Measurements from ENCODE around the gene SYT15.
A peak's percentile ranks its signal among the peaks of the same experiment; 100 is the strongest.

Gene SYT15

DNA sequence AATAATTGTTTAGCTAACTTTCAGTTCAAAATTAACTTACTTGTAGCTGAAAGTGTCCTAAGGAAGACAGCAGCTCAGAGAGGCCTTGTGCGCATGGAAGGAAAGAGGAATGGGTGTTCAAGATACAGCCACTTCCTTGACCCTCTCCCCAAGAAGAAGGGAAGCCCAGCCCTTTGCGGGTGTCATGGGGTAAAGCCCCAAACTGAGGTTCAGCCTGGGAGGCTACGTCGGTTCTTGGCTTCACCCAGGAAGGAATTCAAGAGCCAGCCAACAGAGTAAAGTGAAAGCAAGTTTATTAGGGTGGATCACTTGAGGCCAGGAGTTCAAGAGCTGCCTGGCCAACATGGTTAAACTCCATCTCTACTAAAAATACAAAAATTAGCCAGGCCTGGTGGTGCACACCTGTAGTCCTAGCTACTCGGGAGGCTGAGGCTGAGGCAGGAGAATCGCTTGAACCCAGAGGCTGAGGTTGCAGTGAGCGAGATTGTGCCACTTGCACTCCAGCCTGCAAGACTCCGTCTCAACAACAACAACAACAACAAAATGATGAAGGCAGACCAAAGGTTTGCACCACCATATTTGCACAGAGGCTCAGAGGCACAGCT, 38.4 kb upstream of the SYT15 start:
- ChIA-PET CTCF (interaction anchor here (1.5 kb wide), 1 partner anchor 8 kb away, joined by 3 read pairs; no protein-coding TSS in a partner anchor), POLR2A (no interaction called here)
- no peaks in the 10 kb centered on the region for H3K4me1 ChIP-seq (ENCODE audit: control insufficient read depth, insufficient read depth, low read length)
- H3K4me3 ChIP-seq (ENCODE audit: low read depth, low read length): no peak overlapping the region
- H3K27ac ChIP-seq (ENCODE audit: extremely low read depth, low read depth, low read length): no peak overlapping the region
- TF ChIP-seq ZNF585B (tag by site-specific recombination; IDR thresholded peaks at IDR 0.05) (0 out of 2 replicates have a peak, but pooled peaks have one; percentile 4), KLF9 (tag by site-specific recombination; IDR thresholded peaks at IDR 0.05; ENCODE audit: low read depth) (no peak)
- no peaks in the 10 kb centered on the region for H3K36me3 ChIP-seq (ENCODE audit: control insufficient read depth in 2 of 2, insufficient read depth in 1 of 2, low read length in 2 of 2)
- no peaks in the 10 kb centered on the region for H3K9me3 ChIP-seq (ENCODE audit: control insufficient read depth, insufficient read depth, low read depth, low read length)

DNA sequence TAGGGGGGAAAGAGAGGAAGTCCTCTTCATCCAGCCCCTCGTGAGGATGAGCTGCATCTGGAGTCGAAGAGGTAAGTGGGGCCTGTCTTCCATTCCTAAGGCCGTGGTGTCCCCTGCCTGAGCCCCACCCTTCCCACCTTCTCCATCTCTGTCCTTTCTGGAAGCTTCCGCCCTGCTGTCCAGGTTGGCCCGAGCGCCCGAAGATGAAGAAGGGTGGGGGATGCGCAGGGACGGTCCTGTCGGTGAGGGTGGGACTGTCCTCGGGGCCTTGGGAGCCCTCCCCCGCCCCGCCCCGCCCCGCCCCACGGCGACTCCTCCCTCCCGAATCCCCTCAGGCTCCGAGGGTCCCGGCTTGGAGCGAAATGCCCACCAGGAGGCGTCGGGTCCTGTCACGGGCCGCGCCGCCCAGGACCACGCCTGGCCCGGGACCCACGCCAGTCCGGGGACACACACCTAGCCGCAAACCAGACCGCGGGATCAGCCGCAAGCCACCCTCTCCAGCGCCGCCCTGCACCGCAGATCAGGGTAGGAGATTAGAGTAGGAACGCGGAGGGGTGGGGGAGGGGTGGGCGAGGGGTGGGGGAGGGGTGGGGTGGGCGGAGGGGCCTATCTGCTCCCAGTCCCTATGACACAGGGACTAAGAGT, 37.8 kb upstream of the SYT15 start:
- Histone ChIP-seq H3K36me3 (ENCODE audit: control insufficient read depth in 2 of 2, insufficient read depth in 1 of 2, low read length in 2 of 2) (no peaks in the 10 kb centered on the region), H3K4me1 (ENCODE audit: control insufficient read depth, insufficient read depth, low read length) (no peaks in the 10 kb centered on the region), H3K9me3 (ENCODE audit: control insufficient read depth, insufficient read depth, low read depth, low read length) (no peaks in the 10 kb centered on the region), H3K4me3 (ENCODE audit: low read depth, low read length) (no peak overlapping the region), H3K27ac (ENCODE audit: extremely low read depth, low read depth, low read length) (no peak overlapping the region)
- TF ChIP-seq ZNF549 (tag by site-specific recombination; IDR thresholded peaks at IDR 0.05) (no peak), KLF8 (tag by site-specific recombination; IDR thresholded peaks at IDR 0.05) (peak; percentile 53; the same call in 1 of the 2 replicates), SETDB1 (IDR thresholded peaks at IDR 0.05; ENCODE audit: insufficient read length, low read length) (no peak), SCRT2 (tag by site-specific recombination; IDR thresholded peaks at IDR 0.05) (no peak), ZNF792 (tag by site-specific recombination; IDR thresholded peaks at IDR 0.05) (no peak), ZNF510 (tag by site-specific recombination; IDR thresholded peaks at IDR 0.05; ENCODE audit: insufficient replicate concordance) (no peak), ZNF747 (tag by site-specific recombination; IDR thresholded peaks at IDR 0.05) (no peak), KLF9 (tag by site-specific recombination; IDR thresholded peaks at IDR 0.05; ENCODE audit: low read depth) (no peak), KLF1 (tag by site-specific recombination; IDR thresholded peaks at IDR 0.05) (peak; percentile 58)
- TF ChIP-seq, protein P1, sequence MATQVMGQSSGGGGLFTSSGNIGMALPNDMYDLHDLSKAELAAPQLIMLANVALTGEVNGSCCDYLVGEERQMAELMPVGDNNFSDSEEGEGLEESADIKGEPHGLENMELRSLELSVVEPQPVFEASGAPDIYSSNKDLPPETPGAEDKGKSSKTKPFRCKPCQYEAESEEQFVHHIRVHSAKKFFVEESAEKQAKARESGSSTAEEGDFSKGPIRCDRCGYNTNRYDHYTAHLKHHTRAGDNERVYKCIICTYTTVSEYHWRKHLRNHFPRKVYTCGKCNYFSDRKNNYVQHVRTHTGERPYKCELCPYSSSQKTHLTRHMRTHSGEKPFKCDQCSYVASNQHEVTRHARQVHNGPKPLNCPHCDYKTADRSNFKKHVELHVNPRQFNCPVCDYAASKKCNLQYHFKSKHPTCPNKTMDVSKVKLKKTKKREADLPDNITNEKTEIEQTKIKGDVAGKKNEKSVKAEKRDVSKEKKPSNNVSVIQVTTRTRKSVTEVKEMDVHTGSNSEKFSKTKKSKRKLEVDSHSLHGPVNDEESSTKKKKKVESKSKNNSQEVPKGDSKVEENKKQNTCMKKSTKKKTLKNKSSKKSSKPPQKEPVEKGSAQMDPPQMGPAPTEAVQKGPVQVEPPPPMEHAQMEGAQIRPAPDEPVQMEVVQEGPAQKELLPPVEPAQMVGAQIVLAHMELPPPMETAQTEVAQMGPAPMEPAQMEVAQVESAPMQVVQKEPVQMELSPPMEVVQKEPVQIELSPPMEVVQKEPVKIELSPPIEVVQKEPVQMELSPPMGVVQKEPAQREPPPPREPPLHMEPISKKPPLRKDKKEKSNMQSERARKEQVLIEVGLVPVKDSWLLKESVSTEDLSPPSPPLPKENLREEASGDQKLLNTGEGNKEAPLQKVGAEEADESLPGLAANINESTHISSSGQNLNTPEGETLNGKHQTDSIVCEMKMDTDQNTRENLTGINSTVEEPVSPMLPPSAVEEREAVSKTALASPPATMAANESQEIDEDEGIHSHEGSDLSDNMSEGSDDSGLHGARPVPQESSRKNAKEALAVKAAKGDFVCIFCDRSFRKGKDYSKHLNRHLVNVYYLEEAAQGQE (tag by site-specific recombination; IDR thresholded peaks at IDR 0.05): no peak
- ChIA-PET CTCF (no interaction called here), POLR2A (no interaction called here)

GRCh38 chr10:46541735-46542566, 37.0 kb upstream of the SYT15 start:
- Histone ChIP-seq H3K4me3 (ENCODE audit: low read depth, low read length) (no peak overlapping the region), H3K9me3 (ENCODE audit: control insufficient read depth, insufficient read depth, low read depth, low read length) (no peaks in the 10 kb centered on the region), H3K27ac (ENCODE audit: extremely low read depth, low read depth, low read length) (no peak overlapping the region), H3K4me1 (ENCODE audit: control insufficient read depth, insufficient read depth, low read length) (no peaks in the 10 kb centered on the region), H3K36me3 (ENCODE audit: control insufficient read depth in 2 of 2, insufficient read depth in 1 of 2, low read length in 2 of 2) (no peaks in the 10 kb centered on the region)
- POLR2A ChIA-PET: no interaction called here
- CTCF ChIA-PET: no interaction called here
- no peak for TF ChIP-seq PRDM1 (tag by site-specific recombination; IDR thresholded peaks at IDR 0.05)
- no peak for TF ChIP-seq ZNF132 (tag by site-specific recombination; IDR thresholded peaks at IDR 0.05; ENCODE audit: borderline replicate concordance)
- no peak for TF ChIP-seq ZBTB11 (tag by site-specific recombination; conservative IDR thresholded peaks at IDR 0.05; ENCODE audit: low read depth)
- TF ChIP-seq SCRT2 (tag by site-specific recombination; IDR thresholded peaks at IDR 0.05): no peak
- no peak for TF ChIP-seq ZNF600 (tag by site-specific recombination; IDR thresholded peaks at IDR 0.05)
- TF ChIP-seq, protein P2, sequence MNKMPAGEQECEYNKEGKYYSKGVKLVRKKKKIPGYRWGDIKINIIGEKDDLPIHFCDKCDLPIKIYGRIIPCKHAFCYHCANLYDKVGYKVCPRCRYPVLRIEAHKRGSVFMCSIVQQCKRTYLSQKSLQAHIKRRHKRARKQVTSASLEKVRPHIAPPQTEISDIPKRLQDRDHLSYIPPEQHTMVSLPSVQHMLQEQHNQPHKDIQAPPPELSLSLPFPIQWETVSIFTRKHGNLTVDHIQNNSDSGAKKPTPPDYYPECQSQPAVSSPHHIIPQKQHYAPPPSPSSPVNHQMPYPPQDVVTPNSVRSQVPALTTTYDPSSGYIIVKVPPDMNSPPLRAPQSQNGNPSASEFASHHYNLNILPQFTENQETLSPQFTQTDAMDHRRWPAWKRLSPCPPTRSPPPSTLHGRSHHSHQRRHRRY (tag by site-specific recombination; IDR thresholded peaks at IDR 0.05): no peak
- TF ChIP-seq PATZ1 (tag by site-specific recombination; IDR thresholded peaks at IDR 0.05): no peak
- no peak for TF ChIP-seq ZNF184 (tag by site-specific recombination; IDR thresholded peaks at IDR 0.05)

Data from HEK293 (cell line).